Thyroid gland (tissue), 4 donors: ENCODE data around the gene VPS72. TPM values are rescaled to one million over a fixed set of nuclear protein-coding genes. Genes with fewer than 3 reads are reported as not detected.

Source experiments
- DNase-seq, 2 donors: peaks; one replicate each; pipeline ENCODE4 v3.0.0-alpha.2; 2019
- H3K27ac ChIP-seq, 3 donors: fragments of 200-600 bp; sonication (generic); 1 replicate in 2 of 3; 2 replicates in 1 of 3; pipeline ENCODE4 v1.5.1; 2016 to 2019; ENCODE audit warnings: mild to moderate bottlenecking in 1 of 3, moderate library complexity in 1 of 3
- H3K27me3 ChIP-seq: fragments of 200-600 bp; sonication (generic); one replicate; pipeline ENCODE4 v1.5.1; 2019
- H3K36me3 ChIP-seq, 2 donors: fragments of 200-600 bp; sonication (generic); one replicate each; pipeline ENCODE4 v1.5.1; 2016 to 2019
- H3K4me1 ChIP-seq, 2 donors: fragments of 200-600 bp; sonication (generic); one replicate each; pipeline ENCODE4 v1.5.1; 2017 to 2019
- H3K4me3 ChIP-seq, 3 donors: fragments of 200-600 bp; sonication (generic); replicated peaks in 1 of 3; 1 replicate in 2 of 3; 2 replicates in 1 of 3; pipeline ENCODE4 v1.5.1; 2016; ENCODE audit warnings: mild to moderate bottlenecking in 1 of 3
- H3K9me3 ChIP-seq: fragments of 200-600 bp; sonication (generic); one replicate; pipeline ENCODE4 v1.5.1; 2017
- POLR2A ChIP-seq, 2 donors: fragments of 450-650 bp; IDR thresholded peaks; one replicate each; pipeline ENCODE4 v1.6.1; 2017; ENCODE audit warnings: antibody characterized with exemption in 2 of 2, mild to moderate bottlenecking in 2 of 2, moderate library complexity in 1 of 2
- WGBS, 2 donors: methylation state at CpG; one replicate each; pipeline ENCODE4 v1.1.5; 2017; 5-methylcytosine and 5-hydroxymethylcytosine counted together
- intact Hi-C: fragments of 100-400 bp; cut with DNase I; formaldehyde crosslinking; loops from one replicate; pipeline ENCODE4 v1.15.1; 2023
- total RNA-seq, 4 donors: library from RNA; depleted of rRNA; stranded (reverse); fragments of >200 nt; gene quantifications; one replicate each; pipeline ENCODE4 v1.2.3, GENCODE V29; 2016
- TF ChIP-seq, protein P1 (sequence below), 6 experiments: fragments of 200-600 bp in 3 of 6; fragments of 450-650 bp in 3 of 6; sonication (generic) in 3 of 6; IDR thresholded peaks; one replicate each; pipeline ENCODE4 v1.5.1; 2016 to 2019; ENCODE audit warnings: antibody characterized with exemption in 6 of 6, mild to moderate bottlenecking in 2 of 6, inconsistent platforms in 1 of 6, moderate library complexity in 1 of 6

Gene VPS72
- total RNA-seq, 4 donors from 2014 or later, result 36.9 to 47.5 (median 39.9) TPM

DNA sequence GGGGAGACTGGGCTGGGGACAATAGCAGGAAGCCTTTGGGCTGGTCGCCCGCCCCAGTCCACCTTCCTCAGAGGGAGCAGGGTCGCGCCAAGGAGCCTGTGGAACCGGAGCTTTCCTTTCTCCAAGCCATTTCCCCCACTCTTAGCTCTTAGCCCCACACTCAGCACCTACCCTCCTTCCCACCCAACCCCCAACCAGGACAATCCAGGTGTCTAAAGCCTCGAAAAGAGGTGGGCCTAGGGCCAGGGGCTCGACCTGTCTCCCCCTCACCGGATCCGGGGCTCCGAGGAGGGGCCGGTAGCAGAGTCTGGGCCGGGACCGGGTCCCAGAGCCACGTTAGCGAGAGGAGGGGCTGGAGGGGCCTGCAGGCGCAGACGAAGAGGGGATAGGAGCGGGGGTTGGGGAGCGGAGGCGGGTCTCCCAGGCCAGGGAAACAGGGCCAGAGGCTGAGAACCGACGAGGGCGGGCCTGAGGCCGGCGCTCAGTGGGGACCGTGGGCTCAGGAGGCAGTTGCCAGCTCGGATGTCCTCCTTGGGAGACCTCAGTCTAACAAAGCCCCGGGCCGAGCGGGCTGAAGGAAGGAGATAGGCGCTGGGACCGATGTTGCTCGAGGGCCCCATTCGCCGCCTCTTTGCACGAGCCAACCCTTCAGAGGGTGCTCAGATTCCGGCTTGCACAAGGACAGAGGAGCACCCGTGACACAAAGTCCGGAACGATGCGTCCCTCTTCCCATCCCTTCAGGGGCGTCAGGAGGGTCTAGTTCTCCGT, 44.5 kb downstream of the VPS72 start:
- H3K27ac ChIP-seq, result peak overlapping the region in 2 of 3 donors; percentile 18 to 48
- intact Hi-C loops, result no loop called here
- H3K4me1 ChIP-seq, result peaks cover 20 to 25% of the 10 kb centered on the region in 2 donors
- peak overlapping the region in 1 of 3 donors; percentile 74 for H3K4me3 ChIP-seq
- no peaks in the 10 kb centered on the region for H3K27me3 ChIP-seq
- no peaks in the 10 kb centered on the region for H3K36me3 ChIP-seq
- peak in 1 of 2 donors; percentile 32 for DNase-seq
- TF ChIP-seq POLR2A (IDR thresholded peaks at IDR 0.05), result no peak
- TF ChIP-seq, protein P1, sequence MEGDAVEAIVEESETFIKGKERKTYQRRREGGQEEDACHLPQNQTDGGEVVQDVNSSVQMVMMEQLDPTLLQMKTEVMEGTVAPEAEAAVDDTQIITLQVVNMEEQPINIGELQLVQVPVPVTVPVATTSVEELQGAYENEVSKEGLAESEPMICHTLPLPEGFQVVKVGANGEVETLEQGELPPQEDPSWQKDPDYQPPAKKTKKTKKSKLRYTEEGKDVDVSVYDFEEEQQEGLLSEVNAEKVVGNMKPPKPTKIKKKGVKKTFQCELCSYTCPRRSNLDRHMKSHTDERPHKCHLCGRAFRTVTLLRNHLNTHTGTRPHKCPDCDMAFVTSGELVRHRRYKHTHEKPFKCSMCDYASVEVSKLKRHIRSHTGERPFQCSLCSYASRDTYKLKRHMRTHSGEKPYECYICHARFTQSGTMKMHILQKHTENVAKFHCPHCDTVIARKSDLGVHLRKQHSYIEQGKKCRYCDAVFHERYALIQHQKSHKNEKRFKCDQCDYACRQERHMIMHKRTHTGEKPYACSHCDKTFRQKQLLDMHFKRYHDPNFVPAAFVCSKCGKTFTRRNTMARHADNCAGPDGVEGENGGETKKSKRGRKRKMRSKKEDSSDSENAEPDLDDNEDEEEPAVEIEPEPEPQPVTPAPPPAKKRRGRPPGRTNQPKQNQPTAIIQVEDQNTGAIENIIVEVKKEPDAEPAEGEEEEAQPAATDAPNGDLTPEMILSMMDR (IDR thresholded peaks at IDR 0.05), result no peak
- 25 to 28% methylated on average over 33 to 35 of the region's 43 CpGs for WGBS, 2 donors
- H3K9me3 ChIP-seq, result no peaks in the 10 kb centered on the region

DNA sequence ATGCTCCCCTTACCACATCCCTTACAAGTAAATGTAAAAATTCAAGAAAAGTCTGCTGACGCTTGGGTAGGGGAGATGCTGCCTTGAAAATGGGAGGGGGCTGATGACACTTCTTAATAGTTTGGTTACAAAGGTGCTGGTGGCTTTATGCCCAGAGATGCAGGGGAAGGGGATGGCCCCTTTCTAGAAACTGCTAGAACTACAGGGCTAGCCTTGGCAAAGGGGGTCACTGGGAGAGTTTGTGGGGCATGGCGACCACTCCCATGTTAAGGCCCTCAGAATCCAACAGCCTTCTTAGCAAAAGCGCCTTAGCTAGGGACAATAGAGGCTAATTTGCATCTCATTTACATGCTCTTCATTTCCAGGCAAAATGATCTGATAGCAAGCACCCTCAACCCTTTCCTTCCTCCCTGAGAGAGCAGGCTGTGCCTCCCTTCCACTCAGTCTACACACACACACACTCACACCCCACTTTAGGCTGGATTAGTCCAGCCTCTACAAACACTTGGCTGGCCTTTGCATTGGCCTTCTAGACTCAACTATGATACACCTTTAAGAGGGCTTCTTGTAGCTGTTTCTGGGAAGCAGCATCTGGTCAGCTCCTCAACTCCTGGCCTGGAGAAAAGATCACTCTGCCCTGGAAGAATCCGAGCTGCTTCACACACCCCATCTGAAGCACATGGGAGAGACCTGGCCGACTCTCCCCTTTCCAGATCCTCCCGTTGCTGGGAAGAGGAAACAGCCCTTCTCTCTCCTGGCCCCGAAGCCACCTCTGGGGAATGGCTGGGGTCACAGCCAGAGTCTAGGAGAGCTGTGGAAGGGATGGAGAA, 45.3 kb downstream of the VPS72 start:
- Histone ChIP-seq H3K27me3 (no peaks in the 10 kb centered on the region), H3K27ac (peak overlapping the region in 2 of 3 donors; percentile 18 to 48), H3K4me3 (peak overlapping the region in 1 of 3 donors; percentile 74), H3K4me1 (peaks cover 20 to 25% of the 10 kb centered on the region in 2 donors), H3K36me3 (no peaks in the 10 kb centered on the region), H3K9me3 (no peaks in the 10 kb centered on the region)
- DNase-seq, result no peak
- no peak for TF ChIP-seq POLR2A (IDR thresholded peaks at IDR 0.05)
- TF ChIP-seq, protein P1 (IDR thresholded peaks at IDR 0.05), result no peak
- intact Hi-C loops, result no loop called here
- 52 to 58% methylated on average over 7 of the region's 7 CpGs for WGBS, 2 donors

DNA sequence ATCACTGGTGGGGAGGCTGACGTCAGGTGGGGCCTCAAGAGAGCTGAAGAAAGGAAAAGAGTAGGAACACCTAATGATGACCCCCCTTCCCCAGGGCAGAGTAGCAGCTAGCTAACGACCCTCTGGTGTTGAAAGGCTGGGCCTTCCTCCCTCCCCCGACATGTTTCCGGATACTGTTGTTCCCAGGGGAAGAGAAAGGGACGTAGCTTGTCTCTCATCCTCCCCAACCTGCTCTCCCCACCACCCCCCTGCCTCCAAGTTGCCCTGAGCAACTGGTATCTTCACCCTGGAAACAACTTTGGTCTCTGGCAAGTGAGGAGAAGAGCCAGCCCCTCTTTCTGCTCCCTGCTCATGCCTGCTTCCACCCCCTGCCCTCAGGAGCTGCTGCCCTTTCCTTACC, 46.0 kb downstream of the VPS72 start:
- Histone ChIP-seq H3K4me3 (no peak overlapping the region), H3K9me3 (no peaks in the 10 kb centered on the region), H3K27ac (no peak overlapping the region), H3K4me1 (peaks cover 20 to 25% of the 10 kb centered on the region in 2 donors), H3K36me3 (no peaks in the 10 kb centered on the region), H3K27me3 (no peaks in the 10 kb centered on the region)
- TF ChIP-seq, protein P1 (IDR thresholded peaks at IDR 0.05), result no peak
- TF ChIP-seq POLR2A (IDR thresholded peaks at IDR 0.05), result no peak
- WGBS, 2 donors, result 81 to 83% methylated on average over 4 to 5 of the region's 5 CpGs
- DNase-seq, result no peak
- intact Hi-C loops, result no loop called here

DNA sequence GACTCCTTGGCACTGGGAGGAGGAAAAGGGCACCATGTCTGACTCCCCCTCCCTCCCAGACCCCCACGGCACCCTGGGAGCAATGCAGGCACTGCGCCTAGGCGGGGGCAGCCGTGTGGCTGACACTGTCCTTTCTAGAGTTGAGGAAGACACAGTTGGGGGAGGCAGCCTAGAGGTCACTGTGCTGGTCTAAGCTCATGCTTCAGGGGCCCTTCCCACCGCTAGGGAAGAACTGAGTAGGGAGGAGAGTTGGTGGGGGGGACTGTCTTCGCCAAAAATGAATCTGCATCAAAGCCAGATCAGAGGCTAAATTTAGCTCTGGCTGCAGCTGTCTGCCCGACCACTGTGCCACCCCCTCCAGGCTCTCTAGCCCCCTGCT, 47.0 kb downstream of the VPS72 start:
- Histone ChIP-seq H3K36me3 (no peaks in the 10 kb centered on the region), H3K27ac (no peak overlapping the region), H3K9me3 (no peaks in the 10 kb centered on the region), H3K4me3 (no peak overlapping the region), H3K27me3 (no peaks in the 10 kb centered on the region), H3K4me1 (peaks cover 20 to 25% of the 10 kb centered on the region in 2 donors)
- DNase-seq, result no peak
- TF ChIP-seq, protein P1 (IDR thresholded peaks at IDR 0.05), result no peak
- TF ChIP-seq POLR2A (IDR thresholded peaks at IDR 0.05), result no peak
- WGBS, 2 donors, result 79 to 93% methylated on average over 7 of the region's 7 CpGs
- intact Hi-C loops, result no loop called here
